Trophoblast cell (in vitro differentiated cells and primary cell): ENCODE measurements around the gene CGREF1.

ENCODE experiments used
- DNase-seq, 2 donors: peaks; one replicate each; pipeline ENCODE4 v3.0.0-alpha.2; 2016
- H2AFZ ChIP-seq: 2 replicates; pipeline ENCODE4 v1.6.1; 2013; ENCODE audit warnings: low read length, moderate library complexity, mild to moderate bottlenecking; ENCODE audit not compliant: insufficient read depth, poor library complexity
- H2AK5ac ChIP-seq: 2 replicates; pipeline ENCODE4 v1.6.1; 2013; ENCODE audit warnings: mild to moderate bottlenecking, low read length
- H2BK120ac ChIP-seq: 2 replicates; pipeline ENCODE4 v1.6.1; 2013; ENCODE audit warnings: low read length, mild to moderate bottlenecking, moderate library complexity; ENCODE audit not compliant: insufficient read depth, poor library complexity
- H2BK12ac ChIP-seq: 2 replicates; pipeline ENCODE4 v1.6.1; 2013; ENCODE audit warnings: mild to moderate bottlenecking, low read length, moderate library complexity
- H2BK5ac ChIP-seq: 2 replicates; pipeline ENCODE4 v1.6.1; 2013; ENCODE audit warnings: low read length, low read depth, moderate library complexity, mild to moderate bottlenecking; ENCODE audit not compliant: poor library complexity
- H3K14ac ChIP-seq: 2 replicates; pipeline ENCODE4 v1.6.1; 2013; ENCODE audit warnings: mild to moderate bottlenecking, low read length
- H3K18ac ChIP-seq: 2 replicates; pipeline ENCODE4 v1.6.1; 2013; ENCODE audit warnings: mild to moderate bottlenecking, low read length
- H3K23ac ChIP-seq: 2 replicates; pipeline ENCODE4 v1.6.1; 2013; ENCODE audit warnings: low read length
- H3K27ac ChIP-seq: 2 replicates; pipeline ENCODE4 v1.5.1; 2013; ENCODE audit warnings: low read depth, mild to moderate bottlenecking, inconsistent platforms, low read length, moderate library complexity
- H3K27me3 ChIP-seq: 2 replicates; pipeline ENCODE4 v1.6.1; 2013; ENCODE audit warnings: inconsistent platforms, mild to moderate bottlenecking, low read length, moderate library complexity; ENCODE audit not compliant: insufficient read depth
- H3K36me3 ChIP-seq, 2 experiments: 1 replicate in 1 of 2; 2 replicates in 1 of 2; pipeline ENCODE4 v1.6.1; 2013; ENCODE audit warnings: low read length in 2 of 2, mild to moderate bottlenecking in 2 of 2, moderate library complexity in 1 of 2; ENCODE audit not compliant: insufficient read depth in 2 of 2, control insufficient read depth in 1 of 2
- H3K4ac ChIP-seq: 2 replicates; pipeline ENCODE4 v1.6.1; 2013; ENCODE audit warnings: low read depth, mild to moderate bottlenecking, low read length, moderate library complexity
- H3K4me1 ChIP-seq, 2 experiments: 1 replicate in 1 of 2; 2 replicates in 1 of 2; pipeline ENCODE4 v1.6.1; 2013; ENCODE audit warnings: low read length in 2 of 2, mild to moderate bottlenecking in 2 of 2, moderate library complexity in 1 of 2; ENCODE audit not compliant: insufficient read depth in 2 of 2, control insufficient read depth in 1 of 2
- H3K4me2 ChIP-seq: 2 replicates; pipeline ENCODE4 v1.6.1; 2013; ENCODE audit warnings: inconsistent platforms, mild to moderate bottlenecking, low read length, moderate library complexity
- H3K4me3 ChIP-seq: 2 replicates; pipeline ENCODE4 v1.5.1; 2013; ENCODE audit warnings: mild to moderate bottlenecking, low read depth, low read length, inconsistent platforms
- H3K79me1 ChIP-seq: one replicate; pipeline ENCODE4 v1.6.1; 2013; ENCODE audit warnings: low read length
- H3K79me2 ChIP-seq: 2 replicates; pipeline ENCODE4 v1.6.1; 2013; ENCODE audit warnings: low read length, mild to moderate bottlenecking; ENCODE audit not compliant: control insufficient read depth, insufficient read depth, poor library complexity
- H3K9ac ChIP-seq: 2 replicates; pipeline ENCODE4 v1.6.1; 2013; ENCODE audit warnings: mild to moderate bottlenecking, low read length
- H3K9me3 ChIP-seq: 2 replicates; pipeline ENCODE4 v1.6.1; 2013; ENCODE audit warnings: low read depth, mild to moderate bottlenecking, control low read depth, inconsistent platforms, low read length; ENCODE audit not compliant: insufficient read depth
- H4K12ac ChIP-seq: 2 replicates; pipeline ENCODE4 v1.6.1; 2013; ENCODE audit warnings: low read depth, mild to moderate bottlenecking, low read length, moderate library complexity
- H4K8ac ChIP-seq: 2 replicates; pipeline ENCODE4 v1.6.1; 2013; ENCODE audit warnings: low read depth, mild to moderate bottlenecking, low read length, moderate library complexity
- H4K91ac ChIP-seq: one replicate; pipeline ENCODE4 v1.6.1; 2013; ENCODE audit warnings: low read depth, mild to moderate bottlenecking, low read length, moderate library complexity
- WGBS: extraction: QIAGEN DNeasy Blood & Tissue Kit; methylation state at CpG from one replicate; pipeline ENCODE4 v1.1.7; 2013; ENCODE audit warnings: missing lambda C conversion rate; ENCODE audit not compliant: insufficient read length, insufficient coverage; ENCODE audit errors: extremely low coverage; 5-methylcytosine and 5-hydroxymethylcytosine counted together

The CGREF1 gene

DNA sequence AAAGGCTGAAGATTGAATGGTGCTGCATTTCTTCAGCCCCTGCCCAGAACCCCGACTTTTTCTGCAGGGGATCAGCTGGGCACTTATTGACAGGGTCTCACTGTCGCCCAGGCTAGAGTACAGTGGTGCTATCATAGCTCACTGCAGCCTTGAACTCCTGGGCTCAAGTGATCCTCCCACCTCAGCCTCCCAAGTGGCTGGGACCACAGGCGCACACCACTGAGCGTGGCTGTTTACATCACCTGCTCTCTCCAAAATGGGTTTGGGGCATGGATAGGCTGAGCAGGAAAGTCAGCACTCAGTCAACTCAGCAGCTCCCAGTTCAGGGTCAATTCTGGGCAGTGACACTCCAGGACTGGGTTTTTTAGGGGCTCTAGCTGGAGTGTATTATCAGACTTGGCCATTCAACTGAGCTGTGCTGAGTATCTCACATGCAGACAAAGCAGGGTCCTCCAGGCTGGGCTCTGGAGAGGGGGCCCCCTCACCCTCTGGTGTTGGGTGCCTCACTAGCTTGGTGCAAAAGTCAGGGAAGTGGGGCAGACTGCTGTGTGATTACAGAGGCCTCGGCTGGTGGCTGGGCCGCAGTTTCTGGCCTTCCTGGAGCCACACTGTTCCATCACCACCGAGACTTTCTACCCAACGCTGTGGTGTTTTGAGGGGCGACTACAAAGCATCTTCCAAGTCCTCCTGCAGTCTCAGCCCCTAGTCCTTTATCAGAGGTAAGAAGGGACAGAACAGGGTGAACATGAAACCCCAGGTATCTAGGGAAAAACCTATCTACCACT lies 9.1 kb upstream of the CGREF1 start:
- Histone ChIP-seq H4K8ac (no peak overlapping the region), H3K4ac (no peak overlapping the region)
- no CpG with 5 or more reads among the region's 9 CpGs for WGBS

DNA sequence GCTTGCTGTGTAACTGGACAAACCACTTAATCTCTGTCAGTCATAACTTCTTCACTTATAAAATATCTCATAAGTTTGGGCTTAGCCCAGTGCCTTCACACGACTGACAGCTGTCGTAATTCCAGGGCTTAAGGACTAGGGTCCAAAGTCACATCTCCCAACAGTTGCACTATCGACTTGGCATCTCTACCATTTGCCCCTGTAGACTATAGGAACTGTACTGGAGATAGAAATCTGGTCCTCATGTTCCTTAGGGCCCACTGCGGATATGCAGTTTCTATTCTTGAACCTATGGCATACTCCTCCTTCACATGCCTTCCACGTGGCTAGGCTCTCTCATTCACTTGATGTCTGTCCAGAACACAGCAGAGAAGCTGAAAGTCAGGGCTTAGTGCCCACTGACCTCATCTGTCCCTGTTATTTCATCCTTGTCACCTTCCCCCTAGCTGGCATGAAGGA lies 7.4 kb upstream of the CGREF1 start:
- H3K79me1 ChIP-seq = no peaks in the 10 kb centered on the region
- H4K91ac ChIP-seq = no peak overlapping the region
- no peak overlapping the region for H3K9ac ChIP-seq
- H2BK120ac ChIP-seq = no peak overlapping the region
- H3K4me3 ChIP-seq = no peak overlapping the region
- peaks cover 2% of the 10 kb centered on the region for H3K9me3 ChIP-seq
- no peaks in the 10 kb centered on the region for H3K79me2 ChIP-seq
- no peak overlapping the region for H3K4me2 ChIP-seq
- H3K4me1 ChIP-seq = peaks cover 2 to 6% of the 10 kb centered on the region in 2 experiments
- no peak overlapping the region for H2BK12ac ChIP-seq
- H2AK5ac ChIP-seq = no peak overlapping the region
- no peak overlapping the region for H4K12ac ChIP-seq
- H3K4ac ChIP-seq = no peak overlapping the region
- H3K18ac ChIP-seq = no peak overlapping the region
- no peak overlapping the region for H3K23ac ChIP-seq
- H3K36me3 ChIP-seq = peaks cover 16 to 18% of the 10 kb centered on the region in 2 experiments
- no peak for DNase-seq
- no peak overlapping the region for H3K27ac ChIP-seq
- H4K8ac ChIP-seq = no peak overlapping the region
- no peak overlapping the region for H2BK5ac ChIP-seq
- H3K27me3 ChIP-seq = peaks cover 15% of the 10 kb centered on the region
- no peak overlapping the region for H3K14ac ChIP-seq
- H2AFZ ChIP-seq = no peak overlapping the region
- no CpG with 5 or more reads among the region's 5 CpGs for WGBS

More for the DNA sequence above, 9.1 kb upstream of the CGREF1 start:
- H4K91ac ChIP-seq = no peak overlapping the region
- no peak overlapping the region for H2BK5ac ChIP-seq
- H2AK5ac ChIP-seq = no peak overlapping the region
- H4K12ac ChIP-seq = no peak overlapping the region
- peaks cover 2 to 8% of the 10 kb centered on the region in 2 experiments for H3K4me1 ChIP-seq
- DNase-seq = no peak
- H3K9ac ChIP-seq = no peak overlapping the region
- H3K14ac ChIP-seq = no peak overlapping the region
- no peaks in the 10 kb centered on the region for H3K79me1 ChIP-seq
- H3K27ac ChIP-seq = no peak overlapping the region
- H2AFZ ChIP-seq = no peak overlapping the region
- H3K4me2 ChIP-seq = no peak overlapping the region
- no peaks in the 10 kb centered on the region for H3K79me2 ChIP-seq
- H3K4me3 ChIP-seq = no peak overlapping the region
- peaks cover 34 to 36% of the 10 kb centered on the region in 2 experiments for H3K36me3 ChIP-seq
- H3K27me3 ChIP-seq = peaks cover 10% of the 10 kb centered on the region
- peaks cover 2% of the 10 kb centered on the region for H3K9me3 ChIP-seq
- H2BK120ac ChIP-seq = no peak overlapping the region
- no peak overlapping the region for H3K23ac ChIP-seq
- H3K18ac ChIP-seq = no peak overlapping the region
- no peak overlapping the region for H2BK12ac ChIP-seq

DNA sequence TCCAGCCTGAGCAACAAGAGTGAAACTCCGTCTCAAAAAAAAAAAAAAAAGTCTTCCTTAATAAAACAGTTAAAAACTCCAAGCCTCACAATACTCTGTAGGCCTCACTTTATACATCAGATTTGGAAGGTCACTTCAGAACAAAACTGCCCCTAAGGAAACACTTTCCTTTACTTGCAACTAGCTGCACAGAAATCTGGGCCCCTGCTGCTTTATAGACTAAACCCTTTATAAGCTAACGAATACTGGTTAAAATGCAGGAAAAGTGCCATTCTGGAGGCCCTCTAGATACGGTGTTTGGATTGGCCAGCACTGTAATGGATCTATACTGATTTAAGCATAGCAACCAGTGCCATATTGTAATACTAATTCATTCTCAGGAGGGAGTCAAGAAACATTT lies 6.2 kb upstream of the CGREF1 start:
- Histone ChIP-seq H3K36me3 (peaks cover 6% of the 10 kb centered on the region in 2 experiments), H2BK120ac (no peak overlapping the region), H3K79me2 (no peaks in the 10 kb centered on the region), H3K9me3 (peaks cover 2% of the 10 kb centered on the region), H3K4ac (no peak overlapping the region), H3K4me1 (peaks cover 2 to 6% of the 10 kb centered on the region in 2 experiments), H3K9ac (no peak overlapping the region), H3K4me3 (no peak overlapping the region), H2BK12ac (no peak overlapping the region), H3K79me1 (no peaks in the 10 kb centered on the region), H2AK5ac (no peak overlapping the region), H2AFZ (no peak overlapping the region), H3K14ac (no peak overlapping the region), H2BK5ac (no peak overlapping the region), H3K27me3 (peaks cover 24% of the 10 kb centered on the region), H4K91ac (no peak overlapping the region), H3K27ac (no peak overlapping the region), H4K8ac (no peak overlapping the region), H3K18ac (no peak overlapping the region), H4K12ac (no peak overlapping the region), H3K23ac (no peak overlapping the region), H3K4me2 (no peak overlapping the region)
- no peak for DNase-seq
- no CpG with 5 or more reads among the region's 3 CpGs for WGBS

DNA sequence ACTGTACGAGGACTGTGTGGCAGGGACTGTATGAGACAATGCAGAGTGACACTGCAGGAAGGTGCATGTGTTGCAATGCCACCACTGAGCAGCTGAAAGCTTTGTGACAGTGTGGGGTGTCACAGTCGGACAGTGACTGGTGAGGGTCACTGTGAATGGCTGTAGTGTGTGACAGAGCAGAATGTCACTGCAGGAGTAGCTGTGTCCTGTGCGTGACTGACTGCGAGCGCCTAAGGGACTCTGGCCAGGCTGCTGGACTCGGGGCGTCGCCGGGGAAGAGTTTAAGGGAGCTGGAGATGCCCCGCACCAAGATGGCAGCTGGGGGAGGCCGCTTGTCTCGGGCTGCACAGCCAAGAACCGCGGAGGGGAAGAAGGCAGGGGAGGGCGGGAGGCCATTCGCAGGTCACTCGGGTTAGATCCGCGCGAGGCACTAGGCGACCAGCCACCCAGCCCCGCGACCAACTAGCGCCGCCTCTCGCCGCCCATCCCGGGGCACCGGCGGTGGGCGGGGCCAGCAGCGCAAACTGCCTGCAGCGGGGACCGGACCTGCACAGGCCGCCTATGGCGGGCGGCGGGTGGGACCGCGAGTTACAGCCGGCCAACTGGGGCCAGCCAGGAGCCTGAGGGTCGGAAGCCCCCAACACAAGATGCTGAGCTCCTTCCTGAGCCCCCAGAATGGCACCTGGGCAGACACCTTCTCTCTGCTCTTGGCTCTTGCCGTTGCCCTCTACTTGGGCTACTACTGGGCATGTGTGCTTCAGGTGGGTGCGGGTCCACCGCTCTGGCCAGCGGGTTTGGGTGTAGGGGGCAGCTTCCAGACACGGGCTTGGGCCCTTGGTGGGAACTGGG lies 4.6 kb upstream of the CGREF1 start, which contains the start of gene ABHD1:
Gene ABHD1, plus strand, starts transcription at position 514 of the 849 bp plus-strand sequence. Its CDS starts 134 bp downstream, at position 648.
- no peak within 1 kb of the TSS for H3K23ac ChIP-seq
- H4K91ac ChIP-seq = no peak within 1 kb of the TSS
- H3K4me3 ChIP-seq = peak within 1 kb of the TSS; percentile 66
- WGBS = no CpG with 5 or more reads among the region's 47 CpGs
- no peak within 1 kb of the TSS for H2BK12ac ChIP-seq
- H3K27ac ChIP-seq = no peak within 1 kb of the TSS
- H3K4ac ChIP-seq = no peak within 1 kb of the TSS
- no peaks in the 10 kb centered on the region for H3K79me1 ChIP-seq
- H2BK5ac ChIP-seq = no peak within 1 kb of the TSS
- peaks cover 6% of the 10 kb centered on the region for H3K9me3 ChIP-seq
- peaks cover 37% of the 10 kb centered on the region for H3K27me3 ChIP-seq
- H2BK120ac ChIP-seq = no peak within 1 kb of the TSS
- peaks cover 5 to 12% of the 10 kb centered on the region in 2 experiments for H3K4me1 ChIP-seq
- peak within 1 kb of the TSS; percentile 78 for H3K4me2 ChIP-seq
- H3K9ac ChIP-seq = no peak within 1 kb of the TSS
- H3K79me2 ChIP-seq = no peaks in the 10 kb centered on the region
- no peak within 1 kb of the TSS for H3K14ac ChIP-seq
- H3K36me3 ChIP-seq = no peaks in the 10 kb centered on the region
- peak; percentile 24 to 48 for DNase-seq
- peak within 1 kb of the TSS; percentile 2 for H2AFZ ChIP-seq
- no peak within 1 kb of the TSS for H2AK5ac ChIP-seq
- peak within 1 kb of the TSS; percentile 23 for H4K8ac ChIP-seq
- no peak within 1 kb of the TSS for H3K18ac ChIP-seq
- no peak within 1 kb of the TSS for H4K12ac ChIP-seq
